ENCODE measurements around the gene FRMD3.

Gene FRMD3

DNA sequence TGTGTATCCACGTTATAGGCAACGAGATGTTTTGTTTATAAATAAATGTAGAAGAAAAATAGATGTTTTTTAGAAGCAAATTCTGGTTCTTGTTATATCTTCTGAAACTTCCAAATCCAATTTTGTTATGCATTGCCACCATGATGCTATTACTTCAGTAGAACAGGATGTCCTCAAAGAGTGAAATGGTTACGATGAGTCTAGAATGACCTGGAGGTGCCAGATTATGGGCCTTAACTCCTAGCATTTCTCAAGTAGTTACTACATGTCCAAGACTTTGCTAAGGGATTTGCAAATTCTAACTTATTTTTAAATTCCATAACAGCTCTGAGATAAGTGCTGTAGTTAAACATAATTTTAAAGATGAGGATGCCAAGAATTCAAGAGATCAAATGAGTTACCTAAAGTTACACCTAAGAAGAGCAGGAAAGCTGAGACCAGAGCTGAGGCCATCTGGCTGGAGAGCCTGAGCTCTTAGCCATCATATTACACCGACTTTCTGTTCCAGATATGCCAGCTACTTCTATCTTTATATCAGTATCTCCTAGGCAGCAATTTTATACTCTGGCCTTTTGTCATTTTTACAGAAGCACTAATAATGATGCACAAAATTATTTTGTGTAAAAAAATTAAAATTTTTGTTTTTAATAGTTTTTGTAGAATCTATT is 302.0 kb downstream of the FRMD3 start:
- no peak for DNase-seq (ENCODE audit: low read depth in 2 of 2)

DNA sequence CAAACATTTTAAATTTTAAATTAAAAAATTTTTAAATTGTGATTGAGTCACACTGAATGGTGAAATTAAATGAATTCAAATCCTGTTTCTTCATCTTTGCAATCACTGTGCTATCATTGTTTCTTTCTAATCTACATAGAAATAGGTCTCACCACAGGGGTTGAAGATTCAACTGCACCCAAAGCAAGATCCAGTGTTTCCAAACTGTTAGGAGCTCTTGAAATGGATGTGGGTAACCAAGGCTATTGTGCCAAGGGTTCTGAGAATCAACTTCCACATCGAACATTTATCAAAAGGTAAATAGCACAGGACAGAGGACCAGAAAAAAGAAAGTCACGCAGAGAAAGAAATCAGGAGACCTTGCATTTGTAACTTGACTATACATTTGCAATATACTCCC is 302.7 kb downstream of the FRMD3 start:
- no peak for DNase-seq (ENCODE audit: low read depth in 2 of 2)

DNA sequence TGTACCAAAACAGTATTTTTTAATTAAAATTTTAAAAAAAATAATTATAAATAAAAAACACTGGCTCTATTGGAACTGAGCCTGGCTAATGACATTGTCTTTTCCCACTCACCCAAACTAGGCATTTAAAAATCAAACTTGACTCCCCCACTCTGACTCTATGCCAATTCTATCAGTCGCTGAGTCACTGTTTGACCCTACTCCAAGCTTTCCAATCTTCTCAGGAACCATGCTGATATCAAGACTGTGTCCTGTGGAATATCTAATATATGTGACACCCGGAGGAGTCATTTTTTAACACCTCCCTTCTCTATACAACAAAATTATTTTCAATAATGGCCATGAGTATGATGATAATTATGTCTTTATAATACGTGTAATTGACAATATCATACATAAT is 303.7 kb downstream of the FRMD3 start:
- DNase-seq (ENCODE audit: low read depth in 2 of 2) = no peak

DNA sequence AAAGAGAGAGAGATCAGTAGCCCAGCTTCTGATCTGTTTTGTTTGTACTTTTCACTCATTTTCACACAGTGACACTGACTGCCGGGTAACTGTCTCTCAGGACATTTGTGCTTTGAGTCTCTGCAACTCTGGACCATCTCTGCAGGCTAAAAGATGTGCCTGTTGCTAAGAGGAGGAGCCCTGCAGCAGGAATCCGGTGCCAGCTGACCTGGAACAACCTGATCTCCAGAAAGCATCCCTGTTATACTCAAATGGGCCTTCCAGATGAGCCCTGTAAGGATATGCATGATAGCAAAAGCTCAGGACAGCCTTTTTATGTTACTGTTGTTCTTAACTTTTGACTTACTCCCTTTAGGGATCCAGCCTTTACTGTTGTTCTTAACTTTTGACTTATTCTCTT is 304.6 kb downstream of the FRMD3 start:
- DNase-seq (ENCODE audit: low read depth in 2 of 2) = no peak

DNA sequence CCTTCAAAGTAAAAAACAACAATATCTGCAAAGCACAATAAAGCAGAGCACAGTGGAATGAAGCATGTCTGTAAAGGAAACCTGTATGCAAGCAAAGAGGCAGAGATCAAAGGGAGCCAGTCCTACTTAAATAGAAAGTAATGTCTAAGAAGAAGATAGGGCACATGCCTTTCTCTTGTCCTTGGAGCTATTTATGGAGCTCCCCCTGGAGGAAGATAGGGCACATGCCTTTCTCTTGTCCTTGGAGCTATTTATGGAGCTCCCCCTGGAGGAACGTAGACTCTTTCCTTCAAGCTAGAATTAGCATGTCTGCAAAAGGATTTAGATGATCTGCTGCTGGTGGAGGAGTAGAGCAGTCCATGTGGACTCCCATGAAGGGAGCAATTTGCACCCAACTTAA is 307.2 kb downstream of the FRMD3 start:
- no peak for DNase-seq (ENCODE audit: low read depth in 2 of 2)

DNA sequence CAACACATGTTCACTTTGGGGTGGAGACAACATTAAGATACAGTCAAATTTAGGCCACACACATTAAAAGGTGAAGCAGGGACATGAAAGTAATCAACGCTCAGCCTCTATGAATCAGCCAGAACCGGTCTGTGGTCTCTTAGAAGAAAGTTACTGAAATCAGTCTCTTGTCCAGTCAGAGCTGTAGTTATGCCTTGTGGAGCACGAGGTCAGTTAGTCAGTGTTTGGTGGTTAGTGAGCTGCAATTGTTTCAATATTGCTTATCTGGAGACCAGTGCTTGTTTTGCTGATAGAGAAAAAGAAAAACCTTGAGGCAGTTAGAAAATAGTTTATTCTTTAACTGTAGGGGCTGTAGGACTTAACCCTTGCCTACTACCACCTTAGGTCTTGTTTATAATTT is 317.5 kb downstream of the FRMD3 start:
- DNase-seq (ENCODE audit: low read depth in 2 of 2) = no peak

DNA sequence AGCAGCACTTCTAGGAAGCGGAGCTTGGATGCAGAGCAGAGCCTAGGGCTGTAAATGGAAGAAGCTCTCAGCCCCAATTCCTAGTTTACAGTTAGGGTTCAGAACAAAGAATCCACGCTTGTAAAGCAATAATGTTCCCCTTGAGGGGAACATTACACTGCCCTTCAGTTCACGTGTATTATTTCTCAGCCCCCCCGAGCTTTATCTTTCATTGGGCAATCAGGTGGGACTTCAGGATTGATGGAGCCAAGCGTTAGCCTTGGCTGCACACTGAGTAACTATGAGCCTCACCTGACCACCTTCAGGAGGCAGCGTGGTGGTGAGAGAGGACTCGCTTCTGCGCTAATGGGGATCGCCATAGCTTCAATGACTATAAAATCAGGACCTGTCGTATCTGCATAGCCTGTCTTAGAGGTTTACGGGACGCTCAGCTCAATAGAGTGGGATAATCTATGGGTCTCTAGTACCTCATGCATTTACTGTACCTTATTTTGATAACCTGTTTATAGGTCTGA is 318.2 kb downstream of the FRMD3 start:
- no peak for DNase-seq (ENCODE audit: low read depth in 2 of 2)

DNA sequence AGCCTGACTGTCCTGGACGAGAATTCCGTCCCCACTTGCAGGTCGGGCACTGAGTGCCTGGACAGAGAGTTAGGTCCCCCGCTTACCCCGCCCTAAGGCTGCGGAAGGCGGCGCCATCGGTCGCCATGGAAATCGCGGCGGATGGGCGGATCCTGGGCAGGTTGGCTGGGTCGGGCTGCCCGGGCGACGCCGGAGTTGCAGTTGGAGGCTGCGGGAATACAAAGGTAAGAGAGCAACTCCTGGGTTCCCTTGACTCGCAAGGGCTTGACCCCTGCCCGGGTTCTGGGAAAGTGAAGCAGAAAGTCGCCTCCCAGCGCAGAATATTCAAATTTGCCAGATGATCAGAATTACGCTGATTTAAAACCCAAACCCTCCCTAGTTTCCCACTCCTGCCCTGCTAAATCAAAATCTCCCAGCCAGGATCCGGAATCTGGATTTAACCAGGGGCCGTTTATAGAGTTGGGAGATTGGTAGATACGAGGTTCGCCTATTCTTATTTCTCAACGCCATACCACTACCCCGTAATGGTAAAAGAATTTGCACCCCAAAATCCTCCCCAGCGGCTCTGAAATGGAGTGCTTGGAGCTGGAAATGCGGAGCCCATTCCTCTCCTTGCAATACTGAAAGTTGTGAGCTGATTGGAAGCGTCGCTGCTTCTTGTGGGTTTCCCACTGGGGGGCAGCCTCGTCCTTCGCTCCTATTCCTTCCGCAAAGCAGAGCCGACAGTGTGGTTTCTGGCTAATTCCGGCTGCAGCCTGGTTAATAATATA is 318.9 kb downstream of the FRMD3 start:
- no peak for DNase-seq (ENCODE audit: low read depth in 2 of 2)

DNA sequence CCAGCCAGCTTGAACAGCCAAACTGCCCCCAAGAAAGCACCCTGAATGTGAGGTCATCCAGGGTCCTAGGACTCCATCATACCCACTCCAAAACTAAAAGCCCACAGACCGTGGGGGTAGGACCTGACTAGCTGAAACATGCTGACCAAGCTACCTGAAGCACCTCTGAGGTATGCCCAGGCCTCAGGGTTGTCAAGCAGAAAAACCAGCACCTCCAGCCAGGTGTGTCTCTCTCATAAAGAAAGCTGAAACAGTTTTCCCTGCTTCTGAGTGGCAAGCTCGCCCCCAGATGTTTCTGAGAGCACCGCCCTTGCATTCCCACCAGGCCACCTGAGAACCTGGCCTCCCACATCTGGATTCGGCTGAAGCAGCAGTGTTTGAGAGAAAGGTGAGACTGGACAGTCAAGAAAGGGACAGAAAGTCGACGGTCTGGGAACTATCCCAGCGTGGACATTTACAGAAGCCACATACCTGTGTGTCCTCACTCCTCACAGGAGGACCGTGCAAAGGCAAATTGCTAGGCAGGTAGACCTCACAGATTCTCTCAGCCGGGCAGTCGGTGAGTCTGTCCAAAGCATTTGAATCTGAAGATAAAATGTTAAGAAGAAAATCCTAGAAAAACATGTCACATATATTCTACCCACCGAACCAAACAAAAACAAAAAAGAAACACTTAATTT is 319.6 kb downstream of the FRMD3 start:
- no peak for DNase-seq (ENCODE audit: low read depth in 2 of 2)

DNA sequence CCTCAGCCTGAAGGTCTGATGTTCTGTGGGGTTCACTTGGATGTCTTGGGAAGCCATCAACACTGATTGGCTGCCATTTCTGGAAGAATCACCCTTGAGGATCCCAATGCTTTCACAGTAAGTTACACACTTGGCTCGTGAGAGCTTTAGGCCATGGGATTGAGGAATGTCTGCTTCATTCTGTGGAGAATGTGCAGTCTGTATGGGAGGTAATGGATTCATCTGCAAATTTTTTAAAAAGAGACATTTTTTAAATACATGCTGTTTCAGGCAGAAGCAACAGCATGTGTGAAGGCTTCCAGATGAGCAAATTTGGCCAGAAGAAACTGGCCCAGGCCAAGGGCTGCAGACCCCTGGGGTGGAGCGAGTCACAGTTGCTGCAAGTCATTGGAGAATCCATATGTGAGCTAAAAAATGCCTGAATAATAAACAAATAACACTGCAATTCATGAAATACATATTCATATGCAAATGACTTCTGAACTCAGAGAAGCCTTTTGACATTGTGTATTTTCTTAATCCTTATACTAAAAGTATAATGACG is 328.9 kb downstream of the FRMD3 start:
- DNase-seq (ENCODE audit: low read depth in 2 of 2) = no peak

DNA sequence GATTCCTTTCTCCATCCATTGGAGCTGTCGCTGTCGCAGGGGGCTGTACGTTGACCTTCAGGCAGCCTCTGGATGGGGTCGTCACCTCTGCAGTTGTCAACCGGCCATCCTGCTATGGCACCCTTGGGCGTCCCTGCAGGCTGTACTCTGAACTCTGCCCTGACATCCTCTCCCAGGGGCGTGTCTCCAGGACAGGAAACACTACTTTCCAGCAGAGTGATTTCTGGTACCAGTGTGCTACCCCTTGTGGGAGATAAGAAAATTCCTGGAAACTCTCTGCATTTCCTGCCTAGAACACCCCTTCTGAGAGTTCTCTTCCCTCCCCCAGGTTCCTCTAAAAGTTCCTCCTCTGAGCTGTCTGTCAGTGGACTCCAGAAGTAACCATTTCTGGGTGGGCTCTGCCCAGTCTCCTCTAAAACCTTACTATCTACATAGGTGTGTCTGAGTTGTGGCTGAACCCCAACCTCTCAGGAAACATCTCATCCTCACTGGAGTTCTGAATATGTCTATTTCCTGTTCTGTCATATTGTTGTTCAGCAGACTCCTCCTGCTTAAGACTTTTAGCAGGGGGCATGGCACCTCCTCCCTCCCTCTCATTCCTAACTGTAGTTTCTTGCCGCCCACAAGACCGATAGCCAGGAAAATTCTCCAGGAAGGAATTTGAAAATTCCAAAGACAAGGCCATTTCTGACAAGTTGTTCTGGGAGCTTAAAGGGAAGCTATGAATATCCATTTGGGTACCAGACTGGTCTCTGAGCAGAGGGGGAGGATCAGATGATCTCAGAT is 329.9 kb downstream of the FRMD3 start:
- DNase-seq (ENCODE audit: low read depth in 2 of 2) = no peak

DNA sequence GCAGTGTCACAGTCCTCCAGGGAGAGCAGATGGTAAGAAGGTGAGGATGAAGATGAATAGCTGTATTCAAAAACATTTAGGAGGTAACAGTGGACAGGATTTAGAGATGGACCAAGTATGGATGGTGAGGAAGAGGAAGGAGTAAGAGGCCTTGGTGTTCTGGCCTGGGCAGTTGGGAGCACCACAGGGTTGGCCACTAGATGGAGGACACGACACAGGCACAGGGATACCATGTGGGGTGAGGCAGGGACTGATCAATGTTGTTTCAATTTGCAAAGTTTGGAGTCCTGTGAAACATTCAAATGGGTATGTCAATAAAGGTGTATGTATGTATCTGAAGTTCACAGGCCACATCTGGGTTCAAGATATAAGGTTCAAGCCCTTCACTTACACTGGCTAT is 334.2 kb downstream of the FRMD3 start:
- no peak for DNase-seq (ENCODE audit: low read depth in 2 of 2)

DNA sequence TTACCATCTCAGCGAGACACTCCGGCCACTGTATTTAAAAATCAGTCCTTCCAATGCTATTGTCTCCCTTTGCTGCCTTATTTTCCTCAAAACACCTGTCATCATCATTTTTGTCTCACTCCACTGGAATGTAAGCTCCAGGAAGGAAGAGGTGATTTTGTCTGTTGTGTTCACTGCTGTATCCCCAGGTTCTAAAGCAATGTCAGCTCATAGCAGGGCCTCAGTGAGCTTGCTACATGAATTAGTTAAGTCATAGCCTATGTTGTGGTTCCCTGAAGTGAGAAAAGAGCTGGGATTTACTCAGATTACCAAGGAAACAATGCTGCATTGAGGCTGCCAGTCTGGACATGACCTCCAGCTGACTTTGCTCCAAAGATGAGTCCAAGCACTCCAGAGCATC is 337.7 kb downstream of the FRMD3 start:
- no peak for DNase-seq (ENCODE audit: low read depth in 2 of 2)

DNA sequence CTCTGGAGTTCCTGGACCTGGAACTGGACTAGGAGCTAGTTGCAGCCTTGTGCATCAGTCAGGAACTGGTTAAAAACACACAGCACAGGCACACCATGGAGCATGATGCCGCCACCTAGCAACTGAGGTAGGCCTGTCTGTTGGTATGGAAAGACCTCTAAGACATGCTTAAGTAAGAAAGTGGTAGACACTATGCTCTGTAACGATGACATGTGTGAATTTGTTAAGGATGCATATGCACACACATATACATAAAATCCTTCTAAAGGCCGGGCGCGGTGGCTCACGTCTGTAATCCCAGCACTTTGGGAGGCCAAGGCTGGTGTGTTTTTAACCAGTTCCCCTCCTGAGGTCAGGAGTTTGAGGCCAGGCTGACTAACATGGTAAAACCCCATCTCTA is 338.4 kb downstream of the FRMD3 start:
- DNase-seq (ENCODE audit: low read depth in 2 of 2) = no peak

DNA sequence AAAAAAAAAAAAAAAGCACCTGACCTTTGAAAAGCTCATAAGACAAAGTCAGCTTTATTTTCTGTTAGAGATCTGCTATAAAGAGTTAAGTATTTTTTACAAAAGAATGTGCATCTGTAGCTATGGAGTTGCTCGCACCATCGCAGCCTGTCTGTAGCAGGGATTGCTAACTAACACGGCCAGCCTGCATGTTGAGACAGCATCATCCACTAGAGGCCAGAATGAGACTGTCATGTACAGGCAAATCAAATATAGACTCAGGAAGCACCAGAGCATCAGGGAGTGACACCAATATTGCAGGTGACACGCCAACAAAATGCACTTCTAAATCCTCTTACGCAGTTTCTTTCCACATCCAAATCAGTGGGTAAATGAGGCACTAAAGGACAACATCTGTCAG is 339.0 kb downstream of the FRMD3 start:
- DNase-seq (ENCODE audit: low read depth in 2 of 2) = no peak

DNA sequence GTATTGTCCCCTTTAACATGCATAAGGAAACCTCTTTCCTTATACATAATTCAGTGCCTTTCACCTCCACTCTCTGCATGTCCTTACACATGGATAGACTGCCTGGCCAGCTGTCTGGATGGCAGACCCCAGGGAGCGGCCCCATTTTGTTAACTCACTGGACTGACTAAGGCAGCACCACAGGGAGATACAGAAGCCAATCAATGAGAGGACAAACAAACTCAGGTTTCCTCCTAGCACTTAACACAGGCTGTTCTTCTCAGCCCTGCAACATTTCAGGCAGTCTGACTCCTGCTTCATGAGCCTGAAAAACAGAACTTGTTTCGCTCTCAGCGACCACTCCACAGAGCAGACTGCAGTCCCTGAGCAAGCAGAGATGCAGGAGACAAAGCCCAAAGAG is 339.8 kb downstream of the FRMD3 start:
- DNase-seq (ENCODE audit: low read depth in 2 of 2) = no peak

DNA sequence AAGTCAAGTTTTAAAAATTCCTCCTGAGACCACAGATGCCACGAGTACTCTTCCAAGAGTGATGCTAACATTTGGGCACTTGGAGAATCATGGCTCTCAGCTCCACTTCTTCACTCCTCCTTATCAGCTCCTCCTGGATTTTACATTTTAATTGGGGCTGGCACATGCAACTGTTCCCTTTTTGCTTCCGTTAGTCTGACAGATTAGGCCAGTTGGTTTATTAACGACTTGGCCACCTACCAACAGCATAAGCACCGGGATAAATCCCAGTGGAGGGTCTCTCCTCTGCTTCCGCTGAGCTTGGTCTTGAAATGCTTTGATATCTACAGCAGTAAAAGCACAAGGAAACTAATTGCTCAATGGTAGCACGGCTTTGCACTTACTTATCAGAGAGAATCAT is 340.6 kb downstream of the FRMD3 start:
- no peak for DNase-seq (ENCODE audit: low read depth in 2 of 2)

DNA sequence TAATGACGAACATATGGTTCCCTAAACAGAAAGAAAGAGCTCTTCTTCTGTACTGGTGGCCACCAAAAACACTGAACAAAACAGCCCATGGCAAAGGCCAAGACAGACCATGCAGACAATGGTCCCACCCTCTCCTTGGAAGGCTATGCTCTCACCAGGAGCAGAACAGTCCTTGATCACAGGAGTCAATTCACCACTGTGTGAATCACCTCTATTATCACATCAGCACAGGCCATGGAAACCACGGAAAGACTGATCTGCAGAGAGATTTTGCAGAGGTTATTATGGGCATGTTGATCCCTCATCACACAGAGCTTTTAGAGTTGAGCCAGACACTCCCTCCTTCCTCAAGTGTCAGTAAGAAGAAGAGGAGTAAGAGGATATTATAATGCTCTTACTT is 341.3 kb downstream of the FRMD3 start:
- DNase-seq (ENCODE audit: low read depth in 2 of 2) = no peak
